IPS-18a (cell line): ENCODE data around the gene PDZRN3.

ENCODE experiments used
- H3K27ac ChIP-seq: one replicate; pipeline ENCODE4 v1.5.1; 2013; ENCODE audit warnings: low read length
- H3K27me3 ChIP-seq: one replicate; pipeline ENCODE4 v1.6.1; 2013; ENCODE audit warnings: mild to moderate bottlenecking, low read length; ENCODE audit not compliant: control insufficient read depth, insufficient read depth
- H3K36me3 ChIP-seq: one replicate; pipeline ENCODE4 v1.6.1; 2013; ENCODE audit warnings: low read depth, low read length; ENCODE audit not compliant: control insufficient read depth
- H3K4me1 ChIP-seq: one replicate; pipeline ENCODE4 v1.6.1; 2013; ENCODE audit warnings: low read depth, low read length; ENCODE audit not compliant: control insufficient read depth
- H3K4me3 ChIP-seq: one replicate; pipeline ENCODE4 v1.5.1; 2013; ENCODE audit warnings: low read length
- H3K9ac ChIP-seq: one replicate; pipeline ENCODE4 v1.6.1; 2013; ENCODE audit warnings: mild to moderate bottlenecking, low read length, moderate library complexity
- H3K9me3 ChIP-seq: one replicate; pipeline ENCODE4 v1.6.1; 2013; ENCODE audit warnings: low read depth, low read length; ENCODE audit not compliant: control insufficient read depth

Gene PDZRN3

DNA sequence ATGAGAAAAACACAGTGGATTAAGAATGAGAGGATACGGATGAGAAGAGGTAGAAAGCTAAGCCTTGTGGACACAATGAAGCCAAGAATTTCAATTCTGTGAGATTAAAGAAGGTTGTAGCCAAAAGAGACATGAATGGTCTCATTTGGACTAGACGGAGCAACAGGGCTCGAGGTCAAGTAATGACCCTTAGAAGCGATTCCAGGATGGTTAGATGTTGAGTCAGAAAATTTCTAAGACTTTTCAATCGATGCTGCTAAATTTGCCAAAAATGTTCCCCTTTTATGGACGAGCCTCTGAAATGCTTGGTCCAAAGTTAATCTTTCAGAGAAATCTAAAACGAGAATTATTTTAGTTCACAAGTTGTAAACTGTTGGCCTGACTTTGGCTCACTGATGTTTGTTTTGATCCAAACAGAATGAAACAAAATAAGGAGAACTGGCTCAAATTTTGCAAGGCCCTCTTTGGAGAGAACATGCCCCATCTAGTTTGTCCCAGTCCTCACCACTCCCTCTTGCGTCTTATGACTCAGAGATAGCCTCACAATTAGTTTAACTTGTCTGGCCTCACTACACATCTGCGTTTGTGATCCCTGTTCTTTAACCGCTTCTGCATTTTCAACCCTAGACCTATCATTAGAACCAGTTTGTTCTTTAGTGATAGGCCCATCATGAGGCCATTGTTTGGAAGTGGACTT, 235.5 kb downstream of the PDZRN3 start:
- Histone ChIP-seq H3K27ac (no peak overlapping the region), H3K9me3 (no peaks in the 10 kb centered on the region), H3K4me1 (no peaks in the 10 kb centered on the region), H3K9ac (no peak overlapping the region), H3K4me3 (no peak overlapping the region), H3K36me3 (no peaks in the 10 kb centered on the region), H3K27me3 (no peaks in the 10 kb centered on the region)

GRCh38 chr3:73385568-73385967, 239.2 kb downstream of the PDZRN3 start:
- Histone ChIP-seq H3K4me3 (no peak overlapping the region), H3K27me3 (no peaks in the 10 kb centered on the region), H3K9ac (no peak overlapping the region), H3K9me3 (no peaks in the 10 kb centered on the region), H3K36me3 (peaks cover 4% of the 10 kb centered on the region), H3K27ac (no peak overlapping the region), H3K4me1 (no peaks in the 10 kb centered on the region)

- Histone ChIP-seq H3K27ac (no peak overlapping the region), H3K9ac (no peak overlapping the region), H3K4me3 (no peak overlapping the region), H3K36me3 (peaks cover 4% of the 10 kb centered on the region), H3K9me3 (no peaks in the 10 kb centered on the region), H3K4me1 (no peaks in the 10 kb centered on the region), H3K27me3 (no peaks in the 10 kb centered on the region)
Observed at GRCh38 chr3:73384091-73384906, 240.4 kb downstream of the PDZRN3 start.

- Histone ChIP-seq H3K9ac (no peak overlapping the region), H3K4me3 (no peak overlapping the region), H3K36me3 (peaks cover 4% of the 10 kb centered on the region), H3K9me3 (no peaks in the 10 kb centered on the region), H3K4me1 (no peaks in the 10 kb centered on the region), H3K27me3 (no peaks in the 10 kb centered on the region), H3K27ac (no peak overlapping the region)
Observed at GRCh38 chr3:73383470-73384049, 241.2 kb downstream of the PDZRN3 start.

- H3K27ac ChIP-seq, result no peak overlapping the region
- no peaks in the 10 kb centered on the region for H3K9me3 ChIP-seq
- H3K9ac ChIP-seq, result no peak overlapping the region
- H3K27me3 ChIP-seq, result no peaks in the 10 kb centered on the region
- peaks cover 4% of the 10 kb centered on the region for H3K36me3 ChIP-seq
- H3K4me3 ChIP-seq, result no peak overlapping the region
- no peaks in the 10 kb centered on the region for H3K4me1 ChIP-seq
Observed at GRCh38 chr3:73381551-73381950, 243.2 kb downstream of the PDZRN3 start.

- H3K9ac ChIP-seq, result no peak overlapping the region
- H3K9me3 ChIP-seq, result no peaks in the 10 kb centered on the region
- no peak overlapping the region for H3K27ac ChIP-seq
- no peak overlapping the region for H3K4me3 ChIP-seq
- peaks cover 4% of the 10 kb centered on the region for H3K36me3 ChIP-seq
- H3K27me3 ChIP-seq, result no peaks in the 10 kb centered on the region
- H3K4me1 ChIP-seq, result no peaks in the 10 kb centered on the region
Observed at GRCh38 chr3:73380735-73381532, 243.8 kb downstream of the PDZRN3 start.

DNA sequence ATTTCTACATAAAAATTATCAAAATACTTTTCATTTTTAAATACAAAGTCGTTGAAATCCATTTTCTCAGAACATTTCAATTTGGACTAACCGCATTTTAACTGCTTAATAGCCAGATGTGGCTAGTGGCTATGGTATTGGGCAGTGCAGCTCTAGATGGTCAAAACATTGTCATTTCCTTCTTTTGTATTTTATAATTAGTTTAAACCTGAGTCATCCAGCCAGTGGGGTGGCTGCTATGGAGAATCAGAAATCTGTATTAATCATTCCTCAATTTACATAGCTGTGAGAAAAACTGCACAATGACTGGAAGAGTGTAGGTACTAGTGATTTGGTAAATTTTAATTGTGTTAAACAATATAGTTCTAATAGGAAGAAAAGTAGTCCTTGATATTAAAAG, 245.3 kb downstream of the PDZRN3 start:
- Histone ChIP-seq H3K27ac (no peak overlapping the region), H3K36me3 (peaks cover 4% of the 10 kb centered on the region), H3K9me3 (peaks cover 10% of the 10 kb centered on the region), H3K9ac (no peak overlapping the region), H3K27me3 (no peaks in the 10 kb centered on the region), H3K4me3 (no peak overlapping the region), H3K4me1 (no peaks in the 10 kb centered on the region)

GRCh38 chr3:73378207-73378606, 246.5 kb downstream of the PDZRN3 start:
- peaks cover 16% of the 10 kb centered on the region for H3K9me3 ChIP-seq
- H3K4me1 ChIP-seq, result no peaks in the 10 kb centered on the region
- no peak overlapping the region for H3K27ac ChIP-seq
- H3K36me3 ChIP-seq, result peaks cover 3% of the 10 kb centered on the region
- H3K4me3 ChIP-seq, result no peak overlapping the region
- H3K27me3 ChIP-seq, result no peaks in the 10 kb centered on the region
- no peak overlapping the region for H3K9ac ChIP-seq

DNA sequence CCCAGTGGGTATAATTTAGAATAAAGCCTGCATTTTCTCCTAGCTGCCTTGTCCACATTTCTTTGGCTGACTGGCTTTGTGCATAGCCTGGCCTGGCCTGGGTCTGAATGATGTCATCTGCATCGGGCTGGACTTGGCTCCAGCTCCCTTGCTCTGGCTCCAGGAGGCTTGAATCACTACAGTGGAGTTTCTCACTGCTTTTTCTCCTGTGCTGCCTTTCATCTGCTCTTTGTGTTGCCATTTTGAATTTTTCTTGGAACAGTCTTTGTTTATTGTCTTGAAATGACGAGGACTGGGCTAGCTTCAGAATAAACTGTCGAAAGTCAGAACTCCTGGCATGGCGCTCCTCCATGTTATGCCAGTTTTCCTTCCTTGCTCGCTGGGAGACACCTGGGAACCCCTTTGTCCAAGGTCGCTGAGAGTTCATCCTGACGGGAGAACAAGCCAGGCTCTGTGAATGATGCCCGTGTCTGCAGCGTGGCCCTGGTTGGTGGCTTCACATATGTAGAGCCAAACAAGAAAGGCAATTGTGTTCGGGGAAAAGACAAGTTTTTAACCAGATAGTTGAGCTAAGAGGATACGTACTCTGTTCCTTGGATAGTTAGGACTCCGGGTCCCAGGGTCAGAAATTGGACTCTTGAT, 258.9 kb downstream of the PDZRN3 start:
- Histone ChIP-seq H3K36me3 (no peaks in the 10 kb centered on the region), H3K27me3 (no peaks in the 10 kb centered on the region), H3K9ac (no peak overlapping the region), H3K27ac (no peak overlapping the region), H3K4me1 (no peaks in the 10 kb centered on the region), H3K4me3 (no peak overlapping the region), H3K9me3 (no peaks in the 10 kb centered on the region)

DNA sequence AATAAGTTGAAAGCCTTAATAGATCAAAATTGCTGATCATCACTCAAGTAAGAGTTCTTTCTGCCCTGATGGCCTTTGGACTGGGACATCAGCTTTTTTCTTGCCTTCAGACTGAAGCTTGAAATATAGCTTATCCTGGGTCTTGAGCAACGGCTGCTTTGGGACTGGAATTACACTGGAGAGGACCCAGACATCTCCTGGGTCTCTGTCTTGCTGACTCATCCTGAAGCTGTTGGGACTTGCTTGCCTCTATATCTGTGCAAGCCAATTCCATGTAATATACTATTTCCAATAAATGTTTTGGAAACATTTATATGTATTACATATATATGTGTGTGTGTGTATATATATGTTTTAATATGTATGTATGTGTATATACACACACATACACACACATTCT, 260.2 kb downstream of the PDZRN3 start:
- Histone ChIP-seq H3K27ac (no peak overlapping the region), H3K4me3 (no peak overlapping the region), H3K9me3 (no peaks in the 10 kb centered on the region), H3K36me3 (no peaks in the 10 kb centered on the region), H3K9ac (no peak overlapping the region), H3K27me3 (no peaks in the 10 kb centered on the region), H3K4me1 (no peaks in the 10 kb centered on the region)

DNA sequence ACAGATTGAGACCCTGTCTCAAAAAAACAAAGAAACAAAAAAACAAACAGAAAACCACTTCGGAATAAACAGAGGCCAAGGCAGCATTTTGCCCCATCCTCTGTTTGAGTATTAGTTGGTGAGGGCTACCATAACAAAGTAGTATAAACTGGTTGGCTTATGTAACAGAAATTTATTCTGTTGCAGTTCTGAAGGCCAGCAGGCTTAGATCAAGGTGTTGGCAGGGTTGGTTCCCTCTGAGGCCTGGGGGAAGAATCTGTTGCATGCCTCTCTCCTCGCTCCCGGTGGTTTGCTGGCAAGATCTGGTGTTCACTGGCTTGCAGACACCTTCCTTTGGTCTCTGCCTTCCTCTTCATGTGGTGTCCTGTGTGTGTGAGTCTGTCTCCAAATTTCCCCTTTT, 261.6 kb downstream of the PDZRN3 start:
- Histone ChIP-seq H3K4me1 (no peaks in the 10 kb centered on the region), H3K36me3 (no peaks in the 10 kb centered on the region), H3K27ac (no peak overlapping the region)

More for the DNA sequence above, 261.6 kb downstream of the PDZRN3 start:
- no peak overlapping the region for H3K4me3 ChIP-seq
- H3K9ac ChIP-seq, result no peak overlapping the region
- no peaks in the 10 kb centered on the region for H3K9me3 ChIP-seq
- no peaks in the 10 kb centered on the region for H3K27me3 ChIP-seq
